GM23248 (cell line): ENCODE measurements around the gene KCTD6.

Experiments used
- EZH2 ChIP-seq: fragments of 200-600 bp; sonication (generic); IDR thresholded peaks from 2 replicates; pipeline ENCODE4 v1.6.1; 2018; ENCODE audit warnings: antibody characterized with exemption, mild to moderate bottlenecking; ENCODE audit not compliant: insufficient read depth, poor library complexity, severe bottlenecking
- EZH2phosphoT487 ChIP-seq: fragments of 200-600 bp; sonication (generic); IDR thresholded peaks from 2 replicates; pipeline ENCODE4 v1.6.1; 2018; ENCODE audit warnings: antibody characterized with exemption, moderate library complexity, mild to moderate bottlenecking, low read depth; ENCODE audit not compliant: insufficient read depth

DNA sequence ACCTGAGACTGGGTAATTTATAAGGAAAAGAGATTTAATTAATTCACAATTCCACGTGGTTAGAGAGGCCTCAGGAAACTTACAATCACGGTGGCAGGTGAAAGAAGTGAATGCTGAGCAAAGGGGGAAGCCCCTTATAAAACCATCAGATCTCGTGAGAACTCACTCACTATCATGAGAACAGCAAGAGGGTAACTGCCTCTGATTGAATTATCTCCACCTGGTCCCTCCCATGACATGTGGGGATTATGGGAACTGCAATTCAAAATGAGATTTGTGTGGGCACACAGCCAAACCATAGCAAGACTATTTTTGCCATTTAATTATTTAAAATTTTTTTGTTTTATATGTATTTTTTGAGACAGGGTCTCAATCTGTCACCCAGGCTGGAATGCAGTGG lies 27.0 kb upstream of the KCTD6 start:
- TF ChIP-seq EZH2 (no peak), EZH2phosphoT487 (no peak)
